Measurements from ENCODE around the gene SLC25A13. TPM values are rescaled to one million over a fixed set of nuclear protein-coding genes. Genes with fewer than 3 reads are reported as not detected.

Gene SLC25A13
- total and polyA plus RNA-seq, 9 of the 15 experiments (the other 6 are each of a cell fraction or from before 2014, with no cell fraction given) = 21.4 to 80.2 (median 58.7) TPM

GRCh38 chr7:96199421-96199820 lies 122.5 kb downstream of the SLC25A13 start (continued):
- TF ChIP-seq, protein P1, sequence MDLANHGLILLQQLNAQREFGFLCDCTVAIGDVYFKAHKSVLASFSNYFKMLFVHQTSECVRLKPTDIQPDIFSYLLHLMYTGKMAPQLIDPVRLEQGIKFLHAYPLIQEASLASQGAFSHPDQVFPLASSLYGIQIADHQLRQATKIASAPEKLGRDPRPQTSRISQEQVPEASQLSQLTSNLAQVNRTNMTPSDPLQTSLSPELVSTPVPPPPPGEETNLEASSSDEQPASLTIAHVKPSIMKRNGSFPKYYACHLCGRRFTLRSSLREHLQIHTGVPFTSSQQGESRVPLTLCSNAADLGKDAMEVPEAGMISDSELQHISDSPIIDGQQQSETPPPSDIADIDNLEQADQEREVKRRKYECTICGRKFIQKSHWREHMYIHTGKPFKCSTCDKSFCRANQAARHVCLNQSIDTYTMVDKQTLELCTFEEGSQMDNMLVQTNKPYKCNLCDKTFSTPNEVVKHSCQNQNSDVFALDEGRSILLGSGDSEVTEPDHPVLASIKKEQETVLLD (IDR thresholded peaks at IDR 0.05) = no peak
- TF ChIP-seq DMBX1 (CRISPR knock-in tag; IDR thresholded peaks at IDR 0.05; ENCODE audit: borderline replicate concordance) (0 out of 2 replicates have a peak, but pooled peaks have one; percentile 24), CXXC5 (CRISPR knock-in tag; IDR thresholded peaks at IDR 0.05) (peak; percentile 43; the same call in 1 of the 2 replicates), SAFB (IDR thresholded peaks at IDR 0.05; ENCODE audit: borderline replicate concordance, low read depth, low read length) (no peak), TEAD4 (IDR thresholded peaks at IDR 0.05; ENCODE audit: low read length) (peak; percentile 83), TEAD4 (CRISPR knock-in tag; IDR thresholded peaks at IDR 0.05; ENCODE audit: borderline replicate concordance) (no peak), SLC30A9 (CRISPR knock-in tag; IDR thresholded peaks at IDR 0.05) (no peak), NUFIP1 (IDR thresholded peaks at IDR 0.05; ENCODE audit: partially characterized antibody) (no peak), BMI1 (IDR thresholded peaks at IDR 0.05; ENCODE audit: low read length) (no peak), SRSF1 (IDR thresholded peaks at IDR 0.05; ENCODE audit: low read depth, low read length) (no peak), SRSF3 (IDR thresholded peaks at IDR 0.05; ENCODE audit: insufficient read depth, low read length) (no peak), RCOR1 (IDR thresholded peaks at IDR 0.05; ENCODE audit: borderline replicate concordance in 1 of 2, low read depth in 2 of 2, low read length in 2 of 2) (0 out of 4 replicates have a peak, but pooled peaks of 1 of the 2 experiments have one; percentile 30), SRSF9 (IDR thresholded peaks at IDR 0.05; ENCODE audit: borderline replicate concordance, low read depth, low read length) (no peak), TCFL5 (CRISPR knock-in tag; conservative IDR thresholded peaks at IDR 0.05) (no peak), SREBF1 (IDR thresholded peaks at IDR 0.05; ENCODE audit: borderline replicate concordance, low read depth, low read length) (no peak), ZNF57 (CRISPR knock-in tag; IDR thresholded peaks at IDR 0.05) (no peak), NEUROD1 (IDR thresholded peaks at IDR 0.05; ENCODE audit: borderline replicate concordance, low read depth, low read length, partially characterized antibody) (no peak), ERF (CRISPR knock-in tag; IDR thresholded peaks at IDR 0.05) (no peak), CREBBP (IDR thresholded peaks at IDR 0.05; ENCODE audit: low read depth, low read length) (no peak), MYBL2 (IDR thresholded peaks at IDR 0.05; ENCODE audit: low read depth) (no peak), MYBL2 (CRISPR knock-in tag; IDR thresholded peaks at IDR 0.05; ENCODE audit: borderline replicate concordance) (no peak), TGIF2 (CRISPR knock-in tag; IDR thresholded peaks at IDR 0.05) (no peak)
- TF ChIP-seq, protein P2, sequence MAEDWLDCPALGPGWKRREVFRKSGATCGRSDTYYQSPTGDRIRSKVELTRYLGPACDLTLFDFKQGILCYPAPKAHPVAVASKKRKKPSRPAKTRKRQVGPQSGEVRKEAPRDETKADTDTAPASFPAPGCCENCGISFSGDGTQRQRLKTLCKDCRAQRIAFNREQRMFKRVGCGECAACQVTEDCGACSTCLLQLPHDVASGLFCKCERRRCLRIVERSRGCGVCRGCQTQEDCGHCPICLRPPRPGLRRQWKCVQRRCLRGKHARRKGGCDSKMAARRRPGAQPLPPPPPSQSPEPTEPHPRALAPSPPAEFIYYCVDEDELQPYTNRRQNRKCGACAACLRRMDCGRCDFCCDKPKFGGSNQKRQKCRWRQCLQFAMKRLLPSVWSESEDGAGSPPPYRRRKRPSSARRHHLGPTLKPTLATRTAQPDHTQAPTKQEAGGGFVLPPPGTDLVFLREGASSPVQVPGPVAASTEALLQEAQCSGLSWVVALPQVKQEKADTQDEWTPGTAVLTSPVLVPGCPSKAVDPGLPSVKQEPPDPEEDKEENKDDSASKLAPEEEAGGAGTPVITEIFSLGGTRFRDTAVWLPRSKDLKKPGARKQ (CRISPR knock-in tag; IDR thresholded peaks at IDR 0.05) = no peak
- TF ChIP-seq, protein P3, sequence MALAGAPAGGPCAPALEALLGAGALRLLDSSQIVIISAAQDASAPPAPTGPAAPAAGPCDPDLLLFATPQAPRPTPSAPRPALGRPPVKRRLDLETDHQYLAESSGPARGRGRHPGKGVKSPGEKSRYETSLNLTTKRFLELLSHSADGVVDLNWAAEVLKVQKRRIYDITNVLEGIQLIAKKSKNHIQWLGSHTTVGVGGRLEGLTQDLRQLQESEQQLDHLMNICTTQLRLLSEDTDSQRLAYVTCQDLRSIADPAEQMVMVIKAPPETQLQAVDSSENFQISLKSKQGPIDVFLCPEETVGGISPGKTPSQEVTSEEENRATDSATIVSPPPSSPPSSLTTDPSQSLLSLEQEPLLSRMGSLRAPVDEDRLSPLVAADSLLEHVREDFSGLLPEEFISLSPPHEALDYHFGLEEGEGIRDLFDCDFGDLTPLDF (CRISPR knock-in tag; IDR thresholded peaks at IDR 0.05) = no peak
- TF ChIP-seq, protein P4, sequence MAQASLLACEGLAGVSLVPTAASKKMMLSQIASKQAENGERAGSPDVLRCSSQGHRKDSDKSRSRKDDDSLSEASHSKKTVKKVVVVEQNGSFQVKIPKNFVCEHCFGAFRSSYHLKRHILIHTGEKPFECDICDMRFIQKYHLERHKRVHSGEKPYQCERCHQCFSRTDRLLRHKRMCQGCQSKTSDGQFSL (CRISPR knock-in tag; IDR thresholded peaks at IDR 0.05) = no peak
- TF ChIP-seq, protein P4 (tag; IDR thresholded peaks at IDR 0.05) = no peak

Measured in K562 (cell line).